ENCODE measurements around the gene CHSY1. TPM values are rescaled to one million over a fixed set of nuclear protein-coding genes. Genes with fewer than 3 reads are reported as not detected.

Gene CHSY1
- total and polyA plus RNA-seq, 2 of the 4 experiments (the other 2 are of a cell fraction) = 40.9 to 53.2 TPM

DNA sequence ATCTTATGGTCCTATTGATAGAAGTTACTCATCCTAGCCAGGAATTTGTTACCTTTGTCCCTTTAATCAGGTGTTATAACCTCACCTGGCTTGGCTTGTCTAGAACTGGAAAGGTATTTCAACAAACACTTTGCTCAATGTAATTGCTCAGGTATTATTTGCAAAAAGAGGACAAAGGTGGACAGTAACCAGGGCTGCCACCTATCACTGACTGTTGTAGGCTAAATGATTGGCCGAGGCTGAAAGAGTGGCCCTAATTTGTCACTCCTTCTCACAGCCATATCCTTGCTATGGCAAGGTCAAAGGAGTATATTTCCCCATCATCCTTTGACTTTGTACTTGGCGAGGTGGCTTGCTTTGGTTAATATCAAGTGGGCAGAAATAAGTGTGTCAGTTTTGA, 28.2 kb upstream of the CHSY1 start:
- H3K4ac ChIP-seq (ENCODE audit: low read depth, low read length) = no peak overlapping the region
- H3K23ac ChIP-seq (ENCODE audit: low read depth, low read length) = no peak overlapping the region
- H3K4me3 ChIP-seq (ENCODE audit: insufficient read depth, low read depth, low read length) = no peak overlapping the region
- no peak overlapping the region for H4K91ac ChIP-seq (ENCODE audit: insufficient read depth, low read depth, low read length)
- no peak overlapping the region for H3K56ac ChIP-seq (ENCODE audit: extremely low read depth, insufficient read depth, low read length)
- no TSS peak for BruUV-seq (replicated peaks)
- H2AK5ac ChIP-seq (ENCODE audit: low read depth, low read length) = no peak overlapping the region
- ChIA-PET POLR2A (ENCODE audit: unreplicated experiment) (no interaction called here), CTCF (no interaction called here)
- H3K9ac ChIP-seq (ENCODE audit: low read depth, low read length) = no peak overlapping the region
- H3K79me1 ChIP-seq (ENCODE audit: low read depth in 1 of 2, low read length in 2 of 2) = peaks cover 14 to 33% of the 10 kb centered on the region in 2 experiments
- peaks cover 13% of the 10 kb centered on the region; the same call in 1 of the 2 replicates for H4K20me1 ChIP-seq (ENCODE audit: insufficient read depth, low read length)
- in situ Hi-C loops (cut with MboI; ENCODE audit: low sequenced_read_pairs) = no loop called here
- H4K5ac ChIP-seq (ENCODE audit: low read depth, low read length) = no peak overlapping the region
- H2BK15ac ChIP-seq (ENCODE audit: low read depth, low read length) = no peak overlapping the region
- no peak overlapping the region for H2BK20ac ChIP-seq (ENCODE audit: low read depth, low read length)
- H3K36me3 ChIP-seq (ENCODE audit: control insufficient read depth, insufficient read depth, low read length) = peaks cover 39% of the 10 kb centered on the region
- H3K14ac ChIP-seq (replicated peaks; ENCODE audit: low read depth, low read length) = no peak overlapping the region
- H3K18ac ChIP-seq (ENCODE audit: low read depth, low read length) = no peak overlapping the region
- dilution Hi-C loops (cut with HindIII; ENCODE audit: low sequenced_read_pairs, unreplicated experiment) = no loop called here
- intact Hi-C loops (cut with micrococcal nuclease) = no loop called here
- WGBS, 2 experiments (ENCODE audit: extremely low coverage in 2 of 2, insufficient read length in 1 of 2) = no CpG with 5 or more reads among the region's 2 CpGs
- H3K9me3 ChIP-seq (ENCODE audit: control insufficient read depth, insufficient read depth, low read length) = no peaks in the 10 kb centered on the region
- no peak for TF ChIP-seq MXI1 (IDR thresholded peaks at IDR 0.05; ENCODE audit: borderline replicate concordance, low read depth, low read length)
- no peak for TF ChIP-seq MAFK (IDR thresholded peaks at IDR 0.05; ENCODE audit: low read depth, low read length)
- TF ChIP-seq MAZ (IDR thresholded peaks at IDR 0.05; ENCODE audit: borderline replicate concordance, low read depth, low read length) = no peak
- TF ChIP-seq POLR2A (IDR thresholded peaks at IDR 0.05; ENCODE audit: low read depth, low read length) = no peak
- TF ChIP-seq SMC3 (IDR thresholded peaks at IDR 0.05; ENCODE audit: low read depth, low read length) = no peak
- TF ChIP-seq NFE2L2 (IDR thresholded peaks at IDR 0.05; ENCODE audit: low read depth, low read length) = no peak
- TF ChIP-seq, protein P1, sequence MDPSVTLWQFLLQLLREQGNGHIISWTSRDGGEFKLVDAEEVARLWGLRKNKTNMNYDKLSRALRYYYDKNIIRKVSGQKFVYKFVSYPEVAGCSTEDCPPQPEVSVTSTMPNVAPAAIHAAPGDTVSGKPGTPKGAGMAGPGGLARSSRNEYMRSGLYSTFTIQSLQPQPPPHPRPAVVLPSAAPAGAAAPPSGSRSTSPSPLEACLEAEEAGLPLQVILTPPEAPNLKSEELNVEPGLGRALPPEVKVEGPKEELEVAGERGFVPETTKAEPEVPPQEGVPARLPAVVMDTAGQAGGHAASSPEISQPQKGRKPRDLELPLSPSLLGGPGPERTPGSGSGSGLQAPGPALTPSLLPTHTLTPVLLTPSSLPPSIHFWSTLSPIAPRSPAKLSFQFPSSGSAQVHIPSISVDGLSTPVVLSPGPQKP (IDR thresholded peaks at IDR 0.05; ENCODE audit: borderline replicate concordance, low read depth, low read length) = no peak
- no peak for TF ChIP-seq RAD21 (IDR thresholded peaks at IDR 0.05; ENCODE audit: low read length)
- no peak for TF ChIP-seq CEBPB (IDR thresholded peaks at IDR 0.05; ENCODE audit: low read depth, low read length)
- TF ChIP-seq, protein P2, sequence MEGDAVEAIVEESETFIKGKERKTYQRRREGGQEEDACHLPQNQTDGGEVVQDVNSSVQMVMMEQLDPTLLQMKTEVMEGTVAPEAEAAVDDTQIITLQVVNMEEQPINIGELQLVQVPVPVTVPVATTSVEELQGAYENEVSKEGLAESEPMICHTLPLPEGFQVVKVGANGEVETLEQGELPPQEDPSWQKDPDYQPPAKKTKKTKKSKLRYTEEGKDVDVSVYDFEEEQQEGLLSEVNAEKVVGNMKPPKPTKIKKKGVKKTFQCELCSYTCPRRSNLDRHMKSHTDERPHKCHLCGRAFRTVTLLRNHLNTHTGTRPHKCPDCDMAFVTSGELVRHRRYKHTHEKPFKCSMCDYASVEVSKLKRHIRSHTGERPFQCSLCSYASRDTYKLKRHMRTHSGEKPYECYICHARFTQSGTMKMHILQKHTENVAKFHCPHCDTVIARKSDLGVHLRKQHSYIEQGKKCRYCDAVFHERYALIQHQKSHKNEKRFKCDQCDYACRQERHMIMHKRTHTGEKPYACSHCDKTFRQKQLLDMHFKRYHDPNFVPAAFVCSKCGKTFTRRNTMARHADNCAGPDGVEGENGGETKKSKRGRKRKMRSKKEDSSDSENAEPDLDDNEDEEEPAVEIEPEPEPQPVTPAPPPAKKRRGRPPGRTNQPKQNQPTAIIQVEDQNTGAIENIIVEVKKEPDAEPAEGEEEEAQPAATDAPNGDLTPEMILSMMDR (conservative IDR thresholded peaks at IDR 0.05; ENCODE audit: low read depth, low read length) = no peak
- TF ChIP-seq RCOR1 (IDR thresholded peaks at IDR 0.05; ENCODE audit: insufficient replicate concordance, low read length) = no peak
- TF ChIP-seq BHLHE40 (IDR thresholded peaks at IDR 0.05; ENCODE audit: low read depth, low read length) = no peak
- no peak for TF ChIP-seq RFX5 (IDR thresholded peaks at IDR 0.05; ENCODE audit: low read depth, low read length)
- TF ChIP-seq FOS (IDR thresholded peaks at IDR 0.05; ENCODE audit: low read depth, low read length) = no peak
- TF ChIP-seq, protein P3, sequence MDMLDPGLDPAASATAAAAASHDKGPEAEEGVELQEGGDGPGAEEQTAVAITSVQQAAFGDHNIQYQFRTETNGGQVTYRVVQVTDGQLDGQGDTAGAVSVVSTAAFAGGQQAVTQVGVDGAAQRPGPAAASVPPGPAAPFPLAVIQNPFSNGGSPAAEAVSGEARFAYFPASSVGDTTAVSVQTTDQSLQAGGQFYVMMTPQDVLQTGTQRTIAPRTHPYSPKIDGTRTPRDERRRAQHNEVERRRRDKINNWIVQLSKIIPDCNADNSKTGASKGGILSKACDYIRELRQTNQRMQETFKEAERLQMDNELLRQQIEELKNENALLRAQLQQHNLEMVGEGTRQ (IDR thresholded peaks at IDR 0.05; ENCODE audit: low read depth, low read length) = no peak
- no peak for TF ChIP-seq CHD1 (IDR thresholded peaks at IDR 0.05; ENCODE audit: low read depth, low read length)
- H3K27ac ChIP-seq (ENCODE audit: insufficient read depth, low read length) = no peak overlapping the region
- no peak overlapping the region for H2AK9ac ChIP-seq (replicated peaks; ENCODE audit: low read depth, low read length, poor library complexity)
- H3K9me1 ChIP-seq (ENCODE audit: insufficient read depth, low read length) = peaks cover 7% of the 10 kb centered on the region; the same call in 1 of the 2 replicates
- H3K27me3 ChIP-seq (ENCODE audit: control insufficient read depth, insufficient read depth, low read length) = no peaks in the 10 kb centered on the region
- H2BK120ac ChIP-seq (ENCODE audit: low read depth, low read length) = no peak overlapping the region
- no peak overlapping the region for H2AFZ ChIP-seq (replicated peaks; ENCODE audit: low read length, poor library complexity)
- no peak for DNase-seq
- H2BK5ac ChIP-seq (ENCODE audit: low read depth, low read length, poor library complexity, severe bottlenecking) = no peak overlapping the region
- 0 out of 2 replicates have a peak, but pooled peaks cover 2% of the 10 kb centered on the region for H3K4me1 ChIP-seq (ENCODE audit: control insufficient read depth, insufficient read depth, low read length)
- H3K4me2 ChIP-seq (ENCODE audit: low read depth, low read length) = no peak overlapping the region
- H4K8ac ChIP-seq (ENCODE audit: low read depth in 2 of 2, low read length in 2 of 2) = no peak overlapping the region
- no peak for ATAC-seq (ENCODE audit: low read depth)
